ENCODE data around the gene ZNF423. TPM values are rescaled to one million over a fixed set of nuclear protein-coding genes. Genes with fewer than 3 reads are reported as not detected.

Gene ZNF423
- total RNA-seq, 1 donor, result 11.6 TPM

GRCh38 chr16:49734331-49734730 lies 121.6 kb downstream of the ZNF423 start:
- Histone ChIP-seq H3K79me2 (ENCODE audit: insufficient read depth, low read length) (no peaks in the 10 kb centered on the region), H2AFZ (ENCODE audit: low read length) (no peak overlapping the region), H3K27ac (ENCODE audit: low read depth, low read length) (no peak overlapping the region), H3K36me3 (ENCODE audit: insufficient read depth, low read length) (no peaks in the 10 kb centered on the region), H3K4me3 (ENCODE audit: insufficient read depth, low read length) (no peak overlapping the region), H3K4me2 (ENCODE audit: insufficient read depth, low read length) (no peak overlapping the region), H4K20me1 (ENCODE audit: insufficient read depth, low read length) (peaks cover 3% of the 10 kb centered on the region), H3K27me3 (ENCODE audit: insufficient read depth, low read length) (no peaks in the 10 kb centered on the region), H3K4me1 (ENCODE audit: insufficient read depth, low read length) (no peaks in the 10 kb centered on the region), H3K9me3 (ENCODE audit: low read depth, low read length) (peaks cover 4% of the 10 kb centered on the region)
- TF ChIP-seq CTCF (IDR thresholded peaks at IDR 0.05; ENCODE audit: extremely low read depth, low read depth, low read length), result no peak
- no peak for DNase-seq (ENCODE audit: insufficient read length, low spot score, missing footprints)

GRCh38 chr16:49733313-49734009 lies 122.5 kb downstream of the ZNF423 start:
- peaks cover 4% of the 10 kb centered on the region for H3K9me3 ChIP-seq (ENCODE audit: low read depth, low read length)
- no peak overlapping the region for H3K27ac ChIP-seq (ENCODE audit: low read depth, low read length)
- H3K4me3 ChIP-seq (ENCODE audit: insufficient read depth, low read length), result no peak overlapping the region
- no peaks in the 10 kb centered on the region for H4K20me1 ChIP-seq (ENCODE audit: insufficient read depth, low read length)
- no peaks in the 10 kb centered on the region for H3K27me3 ChIP-seq (ENCODE audit: insufficient read depth, low read length)
- no peak for TF ChIP-seq CTCF (IDR thresholded peaks at IDR 0.05; ENCODE audit: extremely low read depth, low read depth, low read length)
- H3K4me1 ChIP-seq (ENCODE audit: insufficient read depth, low read length), result no peaks in the 10 kb centered on the region
- no peaks in the 10 kb centered on the region for H3K36me3 ChIP-seq (ENCODE audit: insufficient read depth, low read length)
- DNase-seq (ENCODE audit: insufficient read length, low spot score, missing footprints), result no peak
- no peak overlapping the region for H2AFZ ChIP-seq (ENCODE audit: low read length)
- H3K4me2 ChIP-seq (ENCODE audit: insufficient read depth, low read length), result no peak overlapping the region
- no peaks in the 10 kb centered on the region for H3K79me2 ChIP-seq (ENCODE audit: insufficient read depth, low read length)

GRCh38 chr16:49731911-49732310 lies 124.0 kb downstream of the ZNF423 start:
- DNase-seq (ENCODE audit: insufficient read length, low spot score, missing footprints), result no peak
- H2AFZ ChIP-seq (ENCODE audit: low read length), result no peak overlapping the region
- H3K4me2 ChIP-seq (ENCODE audit: insufficient read depth, low read length), result no peak overlapping the region
- peaks cover 4% of the 10 kb centered on the region for H3K9me3 ChIP-seq (ENCODE audit: low read depth, low read length)
- H3K4me1 ChIP-seq (ENCODE audit: insufficient read depth, low read length), result no peaks in the 10 kb centered on the region
- no peak overlapping the region for H3K27ac ChIP-seq (ENCODE audit: low read depth, low read length)
- H3K36me3 ChIP-seq (ENCODE audit: insufficient read depth, low read length), result no peaks in the 10 kb centered on the region
- no peaks in the 10 kb centered on the region for H3K79me2 ChIP-seq (ENCODE audit: insufficient read depth, low read length)
- no peak overlapping the region for H3K4me3 ChIP-seq (ENCODE audit: insufficient read depth, low read length)
- TF ChIP-seq CTCF (IDR thresholded peaks at IDR 0.05; ENCODE audit: extremely low read depth, low read depth, low read length), result no peak
- H4K20me1 ChIP-seq (ENCODE audit: insufficient read depth, low read length), result no peaks in the 10 kb centered on the region
- H3K27me3 ChIP-seq (ENCODE audit: insufficient read depth, low read length), result no peaks in the 10 kb centered on the region

GRCh38 chr16:49730772-49731171 lies 125.1 kb downstream of the ZNF423 start:
- TF ChIP-seq CTCF (IDR thresholded peaks at IDR 0.05; ENCODE audit: extremely low read depth, low read depth, low read length), result no peak
- no peak overlapping the region for H3K27ac ChIP-seq (ENCODE audit: low read depth, low read length)
- H3K4me3 ChIP-seq (ENCODE audit: insufficient read depth, low read length), result no peak overlapping the region
- no peaks in the 10 kb centered on the region for H4K20me1 ChIP-seq (ENCODE audit: insufficient read depth, low read length)
- H3K9me3 ChIP-seq (ENCODE audit: low read depth, low read length), result peaks cover 4% of the 10 kb centered on the region
- no peaks in the 10 kb centered on the region for H3K4me1 ChIP-seq (ENCODE audit: insufficient read depth, low read length)
- no peaks in the 10 kb centered on the region for H3K79me2 ChIP-seq (ENCODE audit: insufficient read depth, low read length)
- no peak overlapping the region for H2AFZ ChIP-seq (ENCODE audit: low read length)
- no peak for DNase-seq (ENCODE audit: insufficient read length, low spot score, missing footprints)
- H3K36me3 ChIP-seq (ENCODE audit: insufficient read depth, low read length), result no peaks in the 10 kb centered on the region
- no peaks in the 10 kb centered on the region for H3K27me3 ChIP-seq (ENCODE audit: insufficient read depth, low read length)
- H3K4me2 ChIP-seq (ENCODE audit: insufficient read depth, low read length), result no peak overlapping the region
